Hepatocyte (in vitro differentiated cells): ENCODE results near the gene SNRNP70.

Experiments
- EZH2phosphoT487 ChIP-seq: fragments of 200-600 bp; sonication (generic); IDR thresholded peaks from one replicate; pipeline ENCODE4 v1.6.1; 2018; ENCODE audit warnings: antibody characterized with exemption, mild to moderate bottlenecking, low read depth, moderate library complexity; ENCODE audit not compliant: unreplicated experiment, severe bottlenecking
- TF ChIP-seq, protein P1 (sequence below): fragments of 200-600 bp; sonication (generic); IDR thresholded peaks from 2 replicates; pipeline ENCODE4 v1.5.1; 2016; ENCODE audit warnings: antibody characterized with exemption, mild to moderate bottlenecking; ENCODE audit not compliant: poor library complexity

DNA sequence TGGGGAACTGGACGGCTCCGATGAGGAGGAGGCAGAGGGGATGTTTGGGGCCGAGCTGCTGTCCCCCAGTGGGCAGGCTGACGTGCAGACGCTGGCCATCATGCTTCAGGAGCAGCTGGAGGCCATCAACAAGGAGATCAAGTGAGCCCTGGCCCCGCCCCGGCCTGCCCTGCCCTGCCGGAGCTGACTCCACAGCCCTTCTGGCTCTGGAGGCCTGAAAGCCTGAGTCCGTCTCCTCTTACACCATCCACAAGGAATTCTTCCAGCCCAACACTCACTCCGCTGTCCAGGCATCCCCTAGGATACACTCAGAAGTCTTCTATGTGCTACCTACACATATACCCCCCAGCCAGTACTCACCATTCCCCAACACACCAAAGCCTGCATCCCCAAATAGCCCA lies 51.5 kb downstream of the SNRNP70 start:
- TF ChIP-seq, protein P1, sequence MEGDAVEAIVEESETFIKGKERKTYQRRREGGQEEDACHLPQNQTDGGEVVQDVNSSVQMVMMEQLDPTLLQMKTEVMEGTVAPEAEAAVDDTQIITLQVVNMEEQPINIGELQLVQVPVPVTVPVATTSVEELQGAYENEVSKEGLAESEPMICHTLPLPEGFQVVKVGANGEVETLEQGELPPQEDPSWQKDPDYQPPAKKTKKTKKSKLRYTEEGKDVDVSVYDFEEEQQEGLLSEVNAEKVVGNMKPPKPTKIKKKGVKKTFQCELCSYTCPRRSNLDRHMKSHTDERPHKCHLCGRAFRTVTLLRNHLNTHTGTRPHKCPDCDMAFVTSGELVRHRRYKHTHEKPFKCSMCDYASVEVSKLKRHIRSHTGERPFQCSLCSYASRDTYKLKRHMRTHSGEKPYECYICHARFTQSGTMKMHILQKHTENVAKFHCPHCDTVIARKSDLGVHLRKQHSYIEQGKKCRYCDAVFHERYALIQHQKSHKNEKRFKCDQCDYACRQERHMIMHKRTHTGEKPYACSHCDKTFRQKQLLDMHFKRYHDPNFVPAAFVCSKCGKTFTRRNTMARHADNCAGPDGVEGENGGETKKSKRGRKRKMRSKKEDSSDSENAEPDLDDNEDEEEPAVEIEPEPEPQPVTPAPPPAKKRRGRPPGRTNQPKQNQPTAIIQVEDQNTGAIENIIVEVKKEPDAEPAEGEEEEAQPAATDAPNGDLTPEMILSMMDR: no peak
- no peak for TF ChIP-seq EZH2phosphoT487
